ENCODE results near the gene THG1L. TPM values are rescaled to one million over a fixed set of nuclear protein-coding genes. Genes with fewer than 3 reads are reported as not detected.
"Not testable (repeated sequence)": the region's sequence is repeated elsewhere in the genome, so short reads cannot be mapped to it uniquely, and the experiment has no call there.

THG1L gene
- 4.1 TPM for total RNA-seq
- long read RNA-seq, transcript THG1L-201 (6 exons, 3,107 nt): major isoform, 8 of 8 reads
- long read RNA-seq, partial matches to known transcripts: 0 of 8 reads
- long read RNA-seq, other reads (novel, unspliced or antisense): 0 of 8 reads

DNA sequence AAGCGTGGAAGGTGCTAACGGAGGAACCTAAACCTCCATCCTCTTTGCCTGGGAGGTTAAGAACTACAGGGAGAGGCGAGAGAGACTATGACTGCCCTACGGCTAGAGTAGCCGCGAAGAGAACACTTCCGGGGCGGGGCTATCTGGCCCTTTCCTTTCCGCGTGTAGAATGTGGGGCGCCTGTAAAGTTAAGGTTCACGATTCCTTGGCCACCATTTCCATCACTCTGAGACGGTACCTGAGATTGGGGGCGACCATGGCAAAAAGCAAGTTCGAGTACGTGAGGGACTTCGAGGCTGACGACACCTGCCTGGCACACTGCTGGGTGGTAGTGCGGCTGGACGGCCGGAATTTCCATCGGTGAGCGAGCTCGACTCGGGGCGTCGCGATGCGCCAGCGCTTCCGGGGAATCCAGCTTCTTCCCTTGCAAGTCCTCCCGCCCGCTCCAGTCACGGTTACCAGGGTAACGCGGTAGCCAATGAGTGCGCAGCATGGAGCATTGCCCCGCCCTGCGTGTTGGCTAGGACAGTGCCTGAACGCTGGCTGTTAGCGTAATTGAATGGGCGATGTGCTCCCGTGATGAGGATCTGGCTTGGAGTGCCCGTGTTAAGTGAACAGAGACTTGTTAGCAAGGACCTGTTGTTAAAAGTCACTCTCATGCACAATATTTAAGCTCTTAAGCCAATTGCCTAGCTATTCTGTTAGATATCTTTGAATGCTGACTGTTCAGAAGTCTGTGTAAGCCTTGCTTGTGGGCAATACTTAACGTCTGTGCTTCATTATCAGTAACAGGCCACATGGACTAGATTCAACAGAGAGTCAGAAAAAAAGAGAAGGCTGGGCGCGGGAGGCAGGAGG is at the start of gene THG1L:
THG1L (plus strand) TSS at position 149 of the 858 bp plus-strand sequence; CDS start at position 170, 21 bp downstream.
- peak; percentile 100 for ATAC-seq (ENCODE audit: poor library complexity)
- intact Hi-C loops (cut with DNase I): no loop called here
- DNase-seq: peak; percentile 99

DNA sequence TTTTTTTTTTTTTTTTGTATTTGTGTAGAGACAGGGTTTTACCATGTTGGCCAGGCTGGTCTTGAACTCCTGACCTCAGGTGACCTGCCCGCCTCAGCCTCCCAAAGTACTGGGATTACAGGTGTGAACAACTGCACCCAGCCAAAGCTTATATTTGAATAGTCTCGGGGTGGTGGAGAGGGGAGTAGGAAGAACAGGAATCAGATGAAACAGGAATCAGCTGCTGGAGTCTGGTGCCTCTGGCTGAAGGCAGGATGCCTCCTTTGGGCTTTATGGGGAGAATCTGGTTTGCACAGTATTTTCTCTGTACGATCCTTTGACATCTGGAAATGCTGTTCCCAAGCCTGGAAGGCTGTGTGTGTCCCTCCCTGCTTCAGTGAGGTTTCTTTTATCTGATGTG is 49.0 kb upstream of the THG1L start:
- DNase-seq (no peak), ATAC-seq (ENCODE audit: poor library complexity) (no peak)
- intact Hi-C loops (cut with DNase I): no loop called here

- peak; percentile 69 for ATAC-seq (ENCODE audit: poor library complexity)
- DNase-seq; intact Hi-C loops (cut with DNase I): not testable (repeated sequence)
These were observed 44.7 kb upstream of the THG1L start for GRCh38 chr5:157686276-157687197.

- ATAC-seq (ENCODE audit: poor library complexity) (peak; percentile 23), DNase-seq (no peak)
- intact Hi-C loops (cut with DNase I): no loop called here
These were observed 44.0 kb upstream of the THG1L start for GRCh38 chr5:157687198-157687554.

DNA sequence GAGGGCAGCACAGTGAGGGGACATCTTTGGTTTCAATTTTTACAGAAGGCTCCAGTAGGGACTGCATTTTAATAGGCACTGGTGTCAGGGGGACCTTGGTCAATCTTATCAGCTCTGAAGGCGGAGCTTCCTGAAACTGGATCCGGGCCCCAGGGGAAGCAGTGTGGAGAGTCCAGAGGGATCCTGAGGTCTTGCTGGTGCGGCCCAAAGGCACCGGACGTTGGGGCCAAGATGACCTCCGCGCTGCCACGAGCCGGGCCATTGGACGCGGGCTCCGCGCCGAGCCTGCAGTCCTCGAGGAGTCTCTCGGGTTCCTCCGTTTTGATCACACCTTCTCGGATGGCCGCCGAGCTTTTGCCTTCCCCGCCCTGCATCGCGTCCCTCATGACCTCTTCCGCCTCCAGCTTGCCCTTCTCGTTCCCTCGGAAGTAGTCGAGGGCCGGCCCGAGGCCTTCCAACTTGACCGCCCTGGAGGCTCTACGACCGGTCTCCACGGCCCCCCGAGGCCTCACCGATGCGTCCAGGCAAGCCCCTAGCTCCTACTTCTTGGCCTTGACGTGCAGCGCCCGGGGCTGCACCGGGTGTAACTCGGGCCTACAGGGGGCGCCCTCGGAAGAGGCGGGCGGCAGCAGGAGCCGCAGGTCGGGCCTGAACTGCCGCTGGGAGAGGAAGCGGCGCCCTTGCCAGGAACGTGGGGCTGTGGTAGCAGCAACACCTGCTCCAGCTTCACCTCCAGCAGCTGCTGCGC is 41.1 kb upstream of the THG1L start:
- intact Hi-C loops (cut with DNase I): no loop called here
- DNase-seq: no peak
- no peak for ATAC-seq (ENCODE audit: poor library complexity)

DNA sequence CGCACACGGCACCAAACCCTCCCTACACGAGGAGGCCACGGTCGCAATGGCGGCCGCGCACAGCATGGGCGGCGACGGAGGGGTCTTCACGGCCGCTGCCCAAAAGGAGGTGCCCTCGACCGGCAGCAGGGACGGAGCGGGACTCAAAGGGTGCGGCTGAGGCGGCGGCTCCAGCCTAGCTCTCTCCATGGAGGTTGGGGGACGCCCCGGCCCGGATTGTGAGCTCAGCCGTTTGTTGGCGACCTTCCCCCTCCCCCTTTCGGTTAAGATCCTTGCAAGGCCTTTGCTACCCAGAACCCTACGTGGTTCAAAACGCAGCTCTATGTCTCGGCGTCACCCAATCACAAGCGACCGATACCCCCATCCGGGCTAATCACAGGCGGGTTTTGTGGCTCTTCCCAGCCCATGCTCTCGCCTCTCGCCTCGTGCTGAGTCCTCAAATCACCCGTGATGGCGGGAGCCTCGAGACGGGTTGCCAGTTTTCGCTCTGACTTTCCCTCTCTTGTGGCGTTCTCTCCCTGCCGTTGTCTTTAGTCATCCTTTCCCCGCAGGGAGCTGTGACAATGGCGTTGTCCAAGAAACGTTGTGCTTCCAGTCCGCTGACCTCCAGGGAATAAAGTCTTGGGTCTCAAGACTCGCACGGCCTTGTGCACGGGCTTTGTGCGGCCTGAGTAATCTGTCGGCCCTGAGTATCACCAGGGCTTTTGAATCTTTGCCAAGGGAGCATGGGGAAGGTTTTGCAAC is 40.4 kb upstream of the THG1L start:
- ATAC-seq (ENCODE audit: poor library complexity) (no peak), DNase-seq (no peak)
- intact Hi-C loops (cut with DNase I): no loop called here

- DNase-seq; intact Hi-C loops (cut with DNase I); ATAC-seq (ENCODE audit: poor library complexity): not testable (repeated sequence)
These were observed 37.4 kb upstream of the THG1L start for GRCh38 chr5:157693816-157694215.

GRCh38 chr5:157696154-157696553 is 35.1 kb upstream of the THG1L start:
- intact Hi-C loops (cut with DNase I); DNase-seq; ATAC-seq (ENCODE audit: poor library complexity): not testable (repeated sequence)

- ATAC-seq (ENCODE audit: poor library complexity); DNase-seq; intact Hi-C loops (cut with DNase I): not testable (repeated sequence)
These were observed 32.5 kb upstream of the THG1L start for GRCh38 chr5:157698674-157699073.

DNA sequence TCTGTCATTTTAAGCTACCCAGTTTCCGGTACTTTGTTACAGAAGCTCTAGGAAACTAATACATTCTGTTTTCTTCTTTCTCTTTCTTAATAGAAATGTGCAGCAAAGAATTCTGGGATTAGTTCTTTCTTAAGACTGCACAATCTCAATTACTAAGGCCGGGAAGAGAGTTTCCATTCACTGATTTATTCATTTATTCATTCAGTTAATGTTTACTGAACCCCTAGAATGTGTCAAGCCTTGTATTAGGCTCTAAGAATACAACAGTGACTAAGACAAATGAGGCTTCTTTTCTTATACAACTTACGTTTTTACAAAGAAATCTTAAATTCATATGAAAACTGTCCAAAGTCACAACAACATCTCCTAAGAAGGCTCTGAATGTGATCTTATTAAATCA is 27.5 kb upstream of the THG1L start:
- no peak for ATAC-seq (ENCODE audit: poor library complexity)
- intact Hi-C loops (cut with DNase I): no loop called here

DNA sequence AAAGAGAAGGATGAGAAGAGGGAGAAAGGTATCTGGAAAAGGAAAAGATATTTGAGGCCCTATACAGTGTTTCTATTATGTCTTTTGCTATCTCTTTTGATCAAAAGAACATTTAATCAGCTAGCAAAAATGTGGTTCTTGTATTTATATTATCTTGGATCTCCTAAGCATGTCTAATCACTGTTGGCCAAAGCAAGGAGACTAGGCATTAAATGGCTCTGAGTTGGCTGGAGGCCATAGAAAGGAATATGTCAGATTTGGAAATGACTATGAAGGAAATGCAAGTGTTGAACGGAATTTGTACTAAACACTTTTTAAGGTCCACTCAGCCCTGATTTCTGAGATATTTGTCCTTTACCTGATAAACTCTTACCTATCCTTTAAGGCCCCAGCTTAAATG is 22.4 kb upstream of the THG1L start:
- intact Hi-C loops (cut with DNase I): no loop called here
- DNase-seq: no peak
- ATAC-seq (ENCODE audit: poor library complexity): no peak

More for the DNA sequence above, 27.5 kb upstream of the THG1L start:
- no peak for DNase-seq

DNA sequence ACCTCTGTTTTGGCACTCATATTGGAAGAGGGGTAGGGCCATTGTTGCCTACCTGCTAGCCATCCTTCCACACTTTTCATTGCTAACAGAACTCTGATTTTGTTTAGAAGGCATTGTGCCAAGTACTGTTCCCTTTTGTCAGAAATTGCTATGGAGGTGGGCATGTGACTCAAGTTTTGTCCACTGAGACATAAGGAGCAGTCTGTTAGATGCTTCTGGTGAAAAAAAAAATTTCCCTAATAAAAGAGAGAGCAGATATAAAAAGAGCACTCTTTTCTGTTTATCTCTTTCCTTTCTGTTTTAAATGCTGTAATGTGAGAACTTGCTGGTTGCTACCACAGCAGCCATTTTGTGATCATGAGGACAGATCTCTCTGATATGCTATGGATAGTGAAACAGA is 21.9 kb upstream of the THG1L start:
- intact Hi-C loops (cut with DNase I): no loop called here
- ATAC-seq (ENCODE audit: poor library complexity) (no peak), DNase-seq (no peak)

DNA sequence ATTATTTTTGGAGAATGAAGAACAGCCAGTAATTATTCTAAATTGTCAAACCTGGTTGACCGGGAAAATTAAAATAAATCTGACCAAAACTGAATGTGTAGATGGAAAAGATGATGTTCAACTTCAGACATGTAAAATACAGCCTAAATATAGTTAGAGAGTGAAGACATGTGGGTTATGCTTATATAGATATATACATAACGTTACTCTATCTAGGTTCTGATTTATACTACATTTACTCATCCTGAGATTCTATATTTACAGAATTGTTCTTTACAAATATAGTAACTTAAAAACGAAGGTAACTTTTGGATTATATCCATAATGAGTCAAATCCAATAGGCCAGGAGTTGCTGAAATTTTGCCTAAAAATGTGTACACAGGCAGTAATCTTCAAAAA is 20.8 kb upstream of the THG1L start:
- intact Hi-C loops (cut with DNase I): loop anchor here (10.0 kb wide), 1 partner anchor 136 kb away; the partner anchor contains the start of gene ADAM19
- no peak for DNase-seq
- no peak for ATAC-seq (ENCODE audit: poor library complexity)

- intact Hi-C loops (cut with DNase I): loop anchor here (10.0 kb wide), 1 partner anchor 136 kb away; the partner anchor contains the start of gene ADAM19
- DNase-seq: no peak
These were observed 20.3 kb upstream of the THG1L start for GRCh38 chr5:157710882-157711281.

DNA sequence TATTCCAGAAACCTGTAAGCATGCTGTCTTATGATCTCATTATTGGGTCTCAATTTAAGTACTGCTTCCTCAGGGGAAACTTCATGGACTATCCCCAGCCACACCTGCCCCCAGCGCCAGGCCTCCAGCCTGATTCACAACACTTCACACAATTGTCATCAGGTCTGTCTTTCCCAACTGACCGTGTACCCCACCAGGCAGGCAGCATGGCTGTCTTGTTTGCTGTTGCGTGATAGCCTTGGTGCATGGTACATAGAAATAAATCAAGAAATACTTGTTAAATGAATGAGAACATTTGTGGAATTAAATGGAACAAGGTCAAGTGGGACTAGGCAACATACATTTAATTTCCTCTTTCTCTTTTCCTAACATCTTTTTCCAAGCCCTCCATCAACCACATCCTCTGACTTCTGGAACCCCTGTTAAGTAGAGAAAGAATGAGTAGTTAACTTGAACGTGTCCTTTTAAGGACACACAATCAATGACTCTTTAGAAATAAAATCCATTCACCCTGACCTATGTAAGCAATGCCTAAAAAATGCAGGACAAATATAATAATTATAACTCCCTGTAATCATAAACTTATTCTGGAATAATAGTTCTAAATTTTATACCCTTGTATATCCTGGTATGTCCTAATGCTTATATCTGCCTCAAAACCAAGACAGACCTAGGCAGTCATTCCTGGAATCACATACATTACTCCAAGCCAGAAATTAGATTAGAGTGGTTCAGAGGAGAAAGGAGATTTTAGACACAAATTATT is 17.2 kb upstream of the THG1L start:
- intact Hi-C loops (cut with DNase I): loop anchor here (10.0 kb wide), 1 partner anchor 139 kb away; the partner anchor contains the start of gene ADAM19
- ATAC-seq (ENCODE audit: poor library complexity): no peak
- DNase-seq: no peak

More at GRCh38 chr5:157710882-157711281, 20.3 kb upstream of the THG1L start:
- ATAC-seq (ENCODE audit: poor library complexity): no peak

GRCh38 chr5:157714596-157714864 is 16.7 kb upstream of the THG1L start:
- ATAC-seq (ENCODE audit: poor library complexity): no peak
- intact Hi-C loops (cut with DNase I): loop anchor here (10.0 kb wide), 1 partner anchor 140 kb away; the partner anchor contains the start of gene ADAM19

GRCh38 chr5:157718519-157718918 is 12.7 kb upstream of the THG1L start:
- intact Hi-C loops (cut with DNase I): loop anchor here (5.0 to 10.0 kb wide), 2 partner anchors 144 to 286 kb away; partner anchors contain the start of gene ADAM19

More at GRCh38 chr5:157714596-157714864, 16.7 kb upstream of the THG1L start:
- no peak for DNase-seq

More at GRCh38 chr5:157718519-157718918, 12.7 kb upstream of the THG1L start:
- peak; percentile 98 for ATAC-seq (ENCODE audit: poor library complexity)
- DNase-seq: no peak
